ENCODE measurements around the gene GLI3.

- no peak for TF ChIP-seq CTCF (conservative IDR thresholded peaks at IDR 0.05 in 1 of 2, IDR thresholded peaks at IDR 0.05 in 1 of 2; ENCODE audit: extremely low read depth in 1 of 2, insufficient read depth in 1 of 2, low read depth in 1 of 2, low read length in 2 of 2)
- no peak for TF ChIP-seq EZH2 (IDR thresholded peaks at IDR 0.05; ENCODE audit: borderline replicate concordance, low read length)
Observed at GRCh38 chr7:42026622-42027197, 210.3 kb downstream of the GLI3 start.
